HTR-8/SVneo (cell line): ENCODE measurements around the gene CDC20.
A peak's percentile ranks its signal among the peaks of the same experiment; 100 is the strongest.
"Not testable (repeated sequence)": the region's sequence is repeated elsewhere in the genome, so short reads cannot be mapped to it uniquely, and the experiment has no call there.

Experiments used
- DNase-seq: peaks from one replicate; pipeline ENCODE4 v3.0.0; 2011; ENCODE audit warnings: low spot score, mixed read lengths; ENCODE audit not compliant: insufficient read length
- FAIRE-seq: peaks from 2 replicates; lab custom pipeline; 2011; peaks lifted over from hg19 to GRCh38; lab: Jason Lieb, UNC

CDC20 gene

GRCh38 chr1:43352881-43353280 lies 5.9 kb upstream of the CDC20 start:
- DNase-seq (no peak), FAIRE-seq (no peak)

- FAIRE-seq = no peak
- DNase-seq = no peak
Observed at GRCh38 chr1:43354471-43354870, 4.3 kb upstream of the CDC20 start.

GRCh38 chr1:43354936-43355335 lies 3.8 kb upstream of the CDC20 start:
- DNase-seq (no peak), FAIRE-seq (no peak)

GRCh38 chr1:43357251-43357650 lies 1.5 kb upstream of the CDC20 start:
- DNase-seq (no peak), FAIRE-seq (no peak)

DNA sequence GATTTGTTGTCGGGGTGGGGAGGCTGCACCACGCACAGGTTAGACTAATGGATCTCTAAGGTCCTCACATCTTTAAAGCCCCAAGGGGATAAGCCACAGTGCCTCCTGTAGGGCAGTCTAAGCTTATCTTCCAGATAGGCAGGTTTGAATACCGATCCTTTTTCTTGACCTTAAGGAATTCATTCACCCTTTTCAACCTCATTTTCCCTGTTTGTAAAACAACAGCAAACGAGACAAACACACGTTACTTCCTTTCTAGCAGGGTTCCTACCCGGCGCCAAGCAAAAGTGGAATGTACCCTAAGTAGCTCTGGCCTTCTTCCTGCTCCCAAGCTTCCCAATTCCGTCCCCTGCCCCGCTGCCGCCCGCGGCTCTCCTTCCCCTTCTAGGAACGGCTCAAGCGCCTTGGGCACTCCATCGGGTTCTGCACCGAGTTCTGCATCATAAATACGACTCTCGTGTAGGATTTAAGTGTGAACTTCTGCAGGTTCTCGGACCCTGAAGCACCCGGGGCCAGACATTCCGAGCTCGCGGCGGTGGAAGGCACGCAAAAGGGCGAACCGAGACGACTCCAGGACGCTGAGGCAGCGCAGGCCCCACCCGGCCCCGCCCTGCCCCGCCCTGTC lies 548 bp upstream of the CDC20 start:
- FAIRE-seq (no peak), DNase-seq (peak; percentile 45)

- FAIRE-seq = no peak
- DNase-seq = no peak
Observed at GRCh38 chr1:43359696-43360095, 915 bp downstream of the CDC20 start.

DNA sequence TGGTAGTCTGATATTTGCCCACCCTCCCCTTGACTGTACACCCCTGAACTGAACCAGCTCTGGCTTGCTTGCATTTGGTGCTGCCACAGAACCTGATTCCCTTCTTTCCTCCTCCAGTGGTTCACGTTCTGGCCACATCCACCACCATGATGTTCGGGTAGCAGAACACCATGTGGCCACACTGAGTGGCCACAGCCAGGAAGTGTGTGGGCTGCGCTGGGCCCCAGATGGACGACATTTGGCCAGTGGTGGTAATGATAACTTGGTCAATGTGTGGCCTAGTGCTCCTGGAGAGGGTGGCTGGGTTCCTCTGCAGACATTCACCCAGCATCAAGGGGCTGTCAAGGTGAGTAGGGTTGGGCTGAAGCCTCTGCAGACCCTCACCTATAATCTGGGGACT lies 1.8 kb downstream of the CDC20 start:
- no peak for FAIRE-seq

DNA sequence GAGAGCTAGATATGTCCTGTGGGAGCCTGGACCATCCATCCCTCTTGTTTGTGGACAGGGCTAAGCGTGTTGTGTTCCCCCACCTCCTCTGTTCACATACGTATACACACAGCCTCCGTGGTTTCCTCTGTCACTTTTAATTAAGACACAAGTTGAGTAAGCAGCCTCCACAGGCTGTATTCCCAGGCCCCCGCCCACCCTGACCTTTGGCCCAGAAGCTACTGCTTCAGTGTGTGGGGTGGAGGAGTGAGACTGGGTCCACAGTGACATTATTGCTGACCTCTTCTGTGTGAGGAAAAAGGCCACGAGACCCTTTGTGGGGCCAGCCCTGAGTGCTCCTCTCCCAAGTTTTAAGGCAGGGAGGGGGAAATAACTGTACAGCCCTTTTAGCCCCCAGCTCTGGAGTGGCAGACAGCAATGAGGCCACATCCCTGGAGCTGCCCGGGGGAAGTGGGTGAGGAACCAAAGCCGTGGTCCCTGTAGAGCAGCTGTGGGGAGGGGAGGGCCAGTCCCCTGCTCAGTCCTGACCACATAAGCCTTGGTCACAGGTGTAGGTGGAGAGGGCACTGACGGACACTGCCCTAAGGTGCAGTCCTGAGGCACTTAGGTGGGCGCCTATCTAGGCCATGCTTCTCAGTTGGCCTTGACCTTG lies 4.6 kb downstream of the CDC20 start:
- no peak for FAIRE-seq
- no peak for DNase-seq

More for the DNA sequence above, 1.8 kb downstream of the CDC20 start:
- DNase-seq = no peak

DNA sequence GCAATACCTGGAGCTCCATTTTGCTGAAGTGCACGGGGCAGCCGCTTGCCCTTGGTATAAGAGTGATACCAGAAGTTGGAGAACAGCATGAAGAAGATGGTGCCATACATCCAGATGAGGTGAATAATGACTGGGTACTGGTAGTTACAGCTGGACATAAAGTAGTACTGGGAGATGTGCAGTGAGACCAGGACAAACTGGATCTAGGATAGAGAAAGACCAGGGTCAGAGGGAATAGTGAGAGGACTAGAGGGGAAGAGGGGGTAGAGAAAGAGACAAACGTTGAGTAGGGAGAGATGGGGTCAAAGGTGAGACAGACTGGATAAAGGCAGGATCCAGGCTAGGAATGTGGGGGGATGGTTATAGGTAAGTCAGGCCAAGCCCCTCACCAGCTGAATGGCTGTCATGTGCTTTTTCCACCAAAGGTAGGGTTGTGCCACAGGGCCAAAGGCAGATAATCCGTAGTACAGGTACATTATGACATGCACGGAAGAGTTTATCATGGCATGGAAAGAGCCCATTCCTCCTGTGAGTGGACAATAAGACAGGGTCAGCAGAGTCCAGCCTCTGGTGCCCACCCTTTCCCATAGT lies 5.2 kb downstream of the CDC20 start:
- FAIRE-seq (no peak), DNase-seq (no peak)

DNA sequence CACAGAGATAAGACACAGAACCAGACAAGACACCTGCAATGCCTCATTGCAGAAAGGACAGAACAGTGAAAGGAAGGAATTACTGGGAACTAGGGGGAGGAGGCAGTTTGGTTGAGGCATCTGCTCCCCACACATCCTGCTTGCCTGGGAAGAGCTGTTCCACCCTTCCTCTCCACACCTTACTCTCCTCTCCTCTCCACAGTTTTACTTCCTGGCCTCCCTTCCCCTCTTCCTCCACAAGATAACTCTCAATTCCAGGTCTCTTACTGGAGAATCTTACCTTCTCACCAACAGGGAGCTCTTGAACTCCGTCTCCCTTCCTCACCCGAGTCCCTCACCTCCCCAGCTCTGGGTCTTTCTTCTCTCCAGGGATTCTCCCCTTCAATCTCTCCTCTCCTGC lies 6.9 kb downstream of the CDC20 start:
- FAIRE-seq (no peak), DNase-seq (no peak)

DNA sequence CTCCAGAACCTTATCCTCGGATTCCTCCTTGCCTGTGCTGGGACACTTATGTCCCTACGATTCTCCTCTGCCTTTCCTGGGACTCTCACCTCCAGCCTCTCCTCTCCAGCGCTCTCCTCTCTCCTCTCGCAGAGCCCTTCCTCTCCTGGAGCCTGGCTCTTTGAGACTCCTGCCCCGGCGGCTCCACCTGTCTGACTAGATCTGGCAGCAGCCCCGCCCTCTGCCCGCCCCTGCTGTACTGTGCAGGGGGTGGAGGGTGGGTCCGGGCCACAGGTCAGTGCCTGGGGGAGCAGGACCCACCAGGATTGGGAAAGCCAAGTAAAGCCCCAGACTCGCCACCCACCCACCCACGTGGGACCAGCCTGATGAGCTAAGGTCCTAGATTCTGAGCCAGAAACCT lies 7.4 kb downstream of the CDC20 start:
- DNase-seq = no peak
- no peak for FAIRE-seq

DNA sequence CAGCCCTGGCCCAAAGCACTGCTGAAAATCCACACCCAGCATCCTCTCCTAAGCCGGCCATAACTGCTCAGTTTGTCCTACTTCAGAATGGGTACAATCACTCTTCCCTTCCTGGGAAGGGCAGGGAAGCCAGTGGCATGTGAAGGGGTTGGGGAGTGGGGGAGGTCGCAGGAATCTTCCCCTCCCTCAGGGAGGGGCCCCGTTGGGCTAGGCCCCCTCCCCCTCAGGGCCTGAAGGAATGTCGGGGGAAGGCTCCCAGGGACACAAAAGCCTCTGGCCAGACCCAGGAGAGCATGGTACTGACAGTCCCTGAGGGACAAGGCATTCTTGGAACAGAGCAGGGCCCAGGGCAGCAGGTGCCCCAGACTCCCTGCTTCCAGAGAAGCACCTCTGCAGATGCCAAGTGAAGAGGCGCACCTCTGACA lies 7.8 kb downstream of the CDC20 start:
- FAIRE-seq = no peak

DNA sequence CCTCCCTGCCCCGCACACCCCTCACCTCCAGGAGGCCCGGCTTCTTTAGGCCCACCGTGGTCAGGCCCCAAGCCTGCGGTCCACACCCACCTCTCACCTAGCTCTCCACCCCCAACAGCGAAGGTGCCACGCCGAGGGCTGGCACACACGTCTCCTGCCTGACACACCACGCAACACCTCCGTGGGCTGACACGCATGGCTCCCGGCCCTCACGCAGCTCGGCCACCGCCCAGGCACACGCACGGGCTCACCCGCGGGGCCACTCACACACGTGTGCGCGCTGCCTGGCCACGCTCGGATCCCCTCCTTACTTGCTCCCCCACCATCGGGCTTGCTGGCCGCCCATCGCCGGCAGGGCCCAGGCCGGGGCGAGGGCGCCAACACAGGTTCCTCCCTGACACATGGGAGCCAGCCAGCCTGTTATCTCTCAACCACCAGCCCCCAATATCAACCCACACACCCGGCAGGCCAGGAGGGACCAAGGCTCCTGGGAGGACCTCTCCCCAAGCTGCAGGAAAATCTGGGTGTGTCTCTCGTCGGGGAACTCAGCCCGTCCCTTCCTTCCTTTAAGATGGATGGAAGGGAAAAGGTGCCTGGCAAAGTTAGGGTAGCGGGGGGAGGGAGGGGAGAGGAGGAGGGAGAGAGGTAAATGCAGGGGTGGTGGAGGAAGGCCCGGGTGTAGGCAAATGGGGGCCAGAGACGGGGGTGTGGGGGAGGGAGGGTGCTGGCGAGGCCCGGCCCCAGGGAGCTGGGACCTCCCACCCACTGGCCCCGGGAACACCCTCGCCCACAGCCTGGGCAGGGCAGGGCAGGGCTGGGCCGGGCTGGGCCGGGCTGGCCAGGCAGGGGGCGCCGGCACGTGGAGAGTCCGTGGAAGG lies 8.5 kb downstream of the CDC20 start:
- FAIRE-seq (peak; percentile 49), DNase-seq (peak; percentile 48)

More for the DNA sequence above, 7.8 kb downstream of the CDC20 start:
- no peak for DNase-seq

- FAIRE-seq = peak; percentile 55
Observed at GRCh38 chr1:43367904-43368645, 9.3 kb downstream of the CDC20 start, which contains the start of gene ELOVL1. TSS of gene ELOVL1 (minus strand) at chr1:43368011. CDS start at chr1:43365609, 2,402 bp downstream.

GRCh38 chr1:43368646-43369020 lies 9.9 kb downstream of the CDC20 start:
- FAIRE-seq (no peak), DNase-seq (peak; percentile 26)

More at GRCh38 chr1:43367904-43368645, 9.3 kb downstream of the CDC20 start, which contains the start of gene ELOVL1:
- peak; percentile 82 for DNase-seq

GRCh38 chr1:43369779-43370178 lies 11.0 kb downstream of the CDC20 start:
- not testable (repeated sequence) for DNase-seq, FAIRE-seq

- DNase-seq = no peak
- no peak for FAIRE-seq
Observed at GRCh38 chr1:43370564-43370963, 11.8 kb downstream of the CDC20 start.

DNA sequence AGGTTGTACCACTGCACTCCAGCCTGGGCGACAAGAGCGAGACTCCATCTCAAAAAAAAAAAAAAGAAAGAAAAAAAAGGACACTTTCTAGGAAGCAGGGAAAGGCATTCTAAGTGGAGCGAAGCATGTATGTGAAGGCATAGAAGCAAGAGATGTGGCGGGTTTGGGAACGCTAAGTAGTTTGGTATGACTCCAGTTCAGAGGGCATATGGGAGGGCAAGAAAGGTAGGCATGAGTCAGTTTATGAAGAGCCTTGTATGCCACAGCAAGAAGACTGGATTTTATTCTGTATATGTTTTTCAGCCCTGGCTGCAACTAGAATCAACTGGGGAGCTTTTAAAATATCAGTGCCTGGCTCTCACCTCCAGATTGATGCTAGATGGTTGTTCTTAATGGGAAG lies 13.4 kb downstream of the CDC20 start:
- no peak for FAIRE-seq
- DNase-seq = no peak

GRCh38 chr1:43373066-43373940 lies 14.5 kb downstream of the CDC20 start:
- DNase-seq (peak; percentile 31), FAIRE-seq (no peak)
